Ramos (cell line): ENCODE data around the gene LMBR1.
"Not testable (repeated sequence)": the region's sequence is repeated elsewhere in the genome, so short reads cannot be mapped to it uniquely, and the experiment has no call there.

Experiments
- in situ Hi-C: fragments of 300-500 bp; cut with MboI; formaldehyde crosslinking; loops from one replicate; pipeline ENCODE4 v1.14.3; 2022; ENCODE audit warnings: low sequenced_read_pairs; ENCODE audit not compliant: unreplicated experiment

The LMBR1 gene

GRCh38 chr7:156725073-156725472 is 167.9 kb downstream of the LMBR1 start:
- in situ Hi-C loops = no loop called here

GRCh38 chr7:156722043-156722826 is 170.7 kb downstream of the LMBR1 start:
- in situ Hi-C loops = no loop called here

- in situ Hi-C loops = no loop called here
Measured at GRCh38 chr7:156703773-156704482, 189.1 kb downstream of the LMBR1 start.

GRCh38 chr7:156703209-156703608 is 189.8 kb downstream of the LMBR1 start:
- in situ Hi-C loops = no loop called here

GRCh38 chr7:156702399-156702798 is 190.6 kb downstream of the LMBR1 start:
- in situ Hi-C loops = no loop called here

GRCh38 chr7:156701787-156702186 is 191.2 kb downstream of the LMBR1 start:
- in situ Hi-C loops = not testable (repeated sequence)

GRCh38 chr7:156698512-156698911 is 194.5 kb downstream of the LMBR1 start:
- in situ Hi-C loops = not testable (repeated sequence)

- in situ Hi-C loops = not testable (repeated sequence)
Measured at GRCh38 chr7:156697283-156697682, 195.7 kb downstream of the LMBR1 start.

GRCh38 chr7:156693627-156694026 is 199.4 kb downstream of the LMBR1 start:
- in situ Hi-C loops = no loop called here

GRCh38 chr7:156692849-156693248 is 200.1 kb downstream of the LMBR1 start:
- in situ Hi-C loops = no loop called here

GRCh38 chr7:156691764-156692163 is 201.2 kb downstream of the LMBR1 start:
- in situ Hi-C loops = no loop called here

GRCh38 chr7:156684661-156685060 is 208.3 kb downstream of the LMBR1 start:
- in situ Hi-C loops = no loop called here

GRCh38 chr7:156684251-156684650 is 208.7 kb downstream of the LMBR1 start:
- in situ Hi-C loops = no loop called here

- in situ Hi-C loops = no loop called here
Measured at GRCh38 chr7:156682928-156683327, 210.1 kb downstream of the LMBR1 start.

- in situ Hi-C loops = no loop called here
Measured at GRCh38 chr7:156680281-156680680, 212.7 kb downstream of the LMBR1 start.

GRCh38 chr7:156677374-156678054 is 215.5 kb downstream of the LMBR1 start:
- in situ Hi-C loops = no loop called here

GRCh38 chr7:156676263-156676662 is 216.7 kb downstream of the LMBR1 start:
- in situ Hi-C loops = no loop called here

- in situ Hi-C loops = no loop called here
Measured at GRCh38 chr7:156675721-156676120, 217.3 kb downstream of the LMBR1 start.

- in situ Hi-C loops = no loop called here
Measured at GRCh38 chr7:156673902-156674301, 219.1 kb downstream of the LMBR1 start.

- in situ Hi-C loops = no loop called here
Measured at GRCh38 chr7:156673454-156673853, 219.5 kb downstream of the LMBR1 start.
